GM19467 (cell line): Measurements from ENCODE around the gene SOS2.

ENCODE experiments used
- ATAC-seq: cut with Tn5 transposase; IDR thresholded peaks from one replicate; pipeline ENCODE4 v1.9.1; 2021; ENCODE audit warnings: mild to moderate bottlenecking, moderate library complexity; ENCODE audit not compliant: unreplicated experiment

SOS2 gene

GRCh38 chr14:50116966-50117365 lies 114.4 kb downstream of the SOS2 start:
- no peak for ATAC-seq

- peak; percentile 99 for ATAC-seq
Measured at GRCh38 chr14:50116181-50116956, 115.0 kb downstream of the SOS2 start, which contains the start of gene VCPKMT. Gene VCPKMT, minus strand, starts transcription at chr14:50116572. Its CDS starts 20 bp downstream, at chr14:50116552.

DNA sequence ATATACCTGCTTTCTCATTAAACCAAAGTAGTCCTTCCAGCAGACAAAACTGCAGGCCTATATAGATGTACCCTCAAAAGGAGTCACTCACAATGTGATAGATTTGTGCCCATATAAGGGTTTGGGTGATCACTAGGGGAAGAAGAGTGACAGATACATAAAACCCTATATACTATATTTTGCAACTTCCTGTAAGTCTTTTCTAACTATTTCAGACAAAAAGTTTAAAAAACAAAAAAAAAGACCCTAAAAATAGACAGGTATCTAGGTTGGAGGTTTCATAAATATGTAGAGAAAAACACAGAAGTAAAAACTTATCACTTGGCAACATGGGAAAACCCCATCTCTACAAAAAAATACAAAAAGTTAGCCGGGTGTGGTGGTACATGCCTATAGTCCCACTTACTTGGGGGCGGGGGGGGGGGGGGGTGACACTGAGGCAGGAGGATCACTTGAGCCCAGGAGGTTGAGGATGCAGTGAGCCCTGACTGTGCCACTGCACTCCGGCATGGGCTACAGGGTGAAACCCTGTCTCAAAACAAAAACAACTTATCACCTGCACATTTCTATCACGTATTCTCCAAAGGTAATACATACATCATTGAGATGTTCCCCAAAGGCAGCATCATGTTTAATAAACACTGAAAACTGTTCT lies 117.9 kb downstream of the SOS2 start:
- ATAC-seq, result no peak

DNA sequence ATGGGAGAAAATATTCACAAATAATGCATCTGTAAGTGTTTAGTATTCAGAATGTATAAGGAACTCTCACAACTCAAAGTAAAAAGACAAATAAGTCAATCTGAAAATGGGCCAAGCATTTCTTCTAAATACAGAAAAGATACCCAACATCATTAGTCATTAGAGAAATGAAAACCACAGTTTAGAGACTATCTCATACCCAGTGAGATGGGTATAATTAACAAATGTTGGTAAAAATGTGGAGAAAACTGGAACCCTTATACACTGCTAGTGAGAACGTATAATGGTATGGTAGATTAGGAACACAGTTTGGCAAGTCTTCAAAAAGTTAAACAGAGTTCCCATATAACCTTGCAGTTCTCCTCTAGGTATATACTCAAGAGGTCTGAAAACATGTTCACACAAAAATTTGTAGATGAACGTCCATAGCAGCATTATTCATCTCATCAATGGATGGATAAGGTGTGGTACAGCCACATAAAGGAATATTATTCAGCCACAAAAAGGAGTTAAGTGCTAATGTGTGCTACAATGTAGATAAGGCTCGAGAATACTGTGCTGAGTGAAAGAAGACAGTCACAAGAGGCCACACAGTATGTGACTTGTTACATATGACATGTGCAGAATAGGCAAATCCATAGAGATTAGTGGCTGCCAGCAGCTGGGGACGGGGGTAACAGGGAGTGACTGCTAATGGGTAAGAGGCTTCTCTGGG lies 120.9 kb downstream of the SOS2 start:
- ATAC-seq, result no peak

DNA sequence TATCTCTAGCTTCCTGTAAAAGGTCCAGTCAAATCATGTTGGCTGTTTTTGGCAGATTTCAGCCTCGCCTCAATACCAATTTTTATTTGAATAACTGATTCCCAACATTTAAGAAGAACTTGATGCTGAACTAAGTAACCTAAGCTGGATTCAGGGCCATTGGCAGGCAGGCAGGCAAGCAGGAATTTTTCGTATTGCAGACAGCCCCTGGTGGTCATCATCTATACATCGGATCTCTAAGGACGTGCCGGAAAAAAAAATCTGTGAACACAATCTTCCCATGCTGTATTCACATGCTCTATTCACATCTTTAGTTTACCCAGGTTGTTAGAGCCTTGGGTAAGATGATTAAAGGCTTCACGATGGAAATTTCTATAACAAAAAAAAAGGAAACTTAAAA lies 122.0 kb downstream of the SOS2 start:
- ATAC-seq, result no peak

DNA sequence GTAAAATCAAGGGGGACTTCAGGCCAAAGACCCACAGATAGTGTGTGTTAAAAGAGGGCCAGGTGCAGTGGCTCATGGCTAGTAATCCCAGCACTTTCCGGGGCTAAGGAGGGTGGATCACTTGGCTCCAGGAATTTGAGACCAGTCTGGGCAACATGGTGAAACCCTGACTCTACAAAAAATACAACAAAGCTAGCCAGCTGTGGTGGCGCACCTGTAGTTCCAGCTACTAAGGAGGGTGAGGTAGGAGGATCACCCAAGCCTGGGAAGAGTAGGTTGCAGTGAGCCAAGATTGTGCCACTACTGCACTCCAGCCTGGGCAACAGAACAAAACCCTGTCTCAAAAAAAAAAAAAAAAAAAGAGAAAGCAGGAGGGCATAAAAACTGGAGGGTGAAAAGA lies 123.5 kb downstream of the SOS2 start:
- ATAC-seq, result no peak

DNA sequence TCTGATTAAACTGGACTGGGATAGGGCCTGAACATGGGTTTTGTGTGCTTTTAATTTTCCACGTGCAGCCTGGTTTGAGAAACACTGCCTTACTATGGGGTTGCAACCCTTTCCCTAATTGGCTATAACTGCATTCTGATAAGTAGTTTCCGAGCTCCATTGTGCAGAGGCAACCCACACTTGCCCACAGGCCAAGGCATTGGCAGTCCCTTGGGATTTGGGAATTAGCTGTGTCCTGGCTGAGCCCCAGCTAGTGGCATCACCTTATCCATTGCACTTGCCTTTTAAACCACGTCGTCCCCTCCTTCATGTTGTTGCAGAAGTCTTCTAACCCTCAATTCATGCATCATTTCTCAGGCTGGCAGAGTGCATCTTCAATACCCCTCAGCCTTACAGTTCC lies 125.2 kb downstream of the SOS2 start:
- ATAC-seq, result no peak

DNA sequence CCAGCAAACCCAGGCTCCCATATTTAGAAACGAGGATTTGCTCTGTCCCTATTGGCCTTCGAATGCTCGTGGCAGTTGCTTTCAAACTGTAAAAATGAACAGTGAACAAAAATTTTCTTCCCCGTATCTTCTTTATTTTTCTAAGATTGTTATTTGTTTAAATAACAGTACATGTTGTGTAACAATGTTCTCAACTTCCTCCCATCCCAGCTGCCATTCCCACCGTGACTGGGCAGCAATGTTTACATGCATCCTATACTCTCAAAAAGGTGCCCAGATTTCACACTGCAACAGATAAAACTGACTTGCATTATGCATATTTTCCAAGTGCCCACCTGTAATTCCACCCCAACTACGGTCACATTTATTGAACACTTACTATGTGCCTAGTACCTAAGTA lies 127.8 kb downstream of the SOS2 start:
- ATAC-seq, result no peak

DNA sequence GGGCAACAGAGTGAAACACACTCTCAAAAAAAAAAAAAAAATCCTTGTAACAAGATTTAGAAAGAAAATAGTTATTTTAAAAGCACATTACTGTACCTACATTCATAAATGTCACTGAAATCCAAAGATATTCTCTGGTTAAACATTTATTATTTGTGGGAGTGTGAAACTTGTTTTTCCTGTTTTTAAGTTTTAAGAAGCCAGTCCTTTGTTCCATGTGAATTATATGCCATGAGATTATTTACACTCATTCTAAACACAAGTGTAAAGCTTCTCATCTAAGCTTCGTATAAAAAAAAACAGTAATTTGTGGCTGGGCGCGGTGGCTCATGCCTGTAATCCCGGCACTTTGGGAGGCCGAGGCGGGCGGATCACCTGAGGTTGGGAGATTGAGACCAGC lies 130.0 kb downstream of the SOS2 start:
- ATAC-seq, result no peak

DNA sequence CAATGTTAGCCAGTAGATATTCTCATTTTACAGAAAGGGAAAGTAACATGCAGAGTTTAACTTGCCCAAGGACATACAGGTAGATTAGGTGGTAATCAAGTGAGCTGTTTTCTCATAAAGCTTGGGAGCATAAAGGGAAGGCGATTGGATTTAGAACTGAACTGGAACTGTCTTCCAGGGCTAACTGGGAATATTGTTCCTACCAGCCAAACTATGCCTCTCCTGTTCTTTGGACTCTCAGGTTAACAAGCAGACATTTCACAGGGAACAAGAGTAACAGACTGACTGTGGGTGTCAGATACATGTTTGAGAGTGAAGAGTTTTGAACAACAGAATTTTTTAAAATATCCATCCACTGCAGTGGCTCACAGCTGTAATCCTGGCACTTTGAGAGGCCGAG lies 130.6 kb downstream of the SOS2 start:
- ATAC-seq, result no peak

- ATAC-seq, result no peak
Measured at GRCh38 chr14:50099335-50099734, 132.0 kb downstream of the SOS2 start.

DNA sequence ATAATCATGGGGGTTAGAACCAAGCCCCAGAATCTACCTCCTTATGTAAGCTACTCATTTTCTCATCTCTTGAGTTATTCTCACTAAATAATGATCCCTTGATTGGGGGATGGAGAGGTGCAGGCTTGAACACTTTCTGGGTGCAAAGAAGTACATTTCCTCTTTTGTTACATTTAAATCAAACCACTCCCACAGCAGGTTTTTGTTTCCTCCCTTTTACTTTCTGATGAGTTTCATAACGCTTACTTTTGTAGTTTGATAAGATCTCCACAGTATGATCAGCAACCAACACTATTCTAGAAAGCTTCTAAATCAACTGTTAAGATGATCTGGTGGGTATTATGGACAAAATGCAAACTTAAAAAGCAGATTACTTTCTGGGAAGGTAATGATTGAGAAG lies 135.5 kb downstream of the SOS2 start:
- no peak for ATAC-seq

DNA sequence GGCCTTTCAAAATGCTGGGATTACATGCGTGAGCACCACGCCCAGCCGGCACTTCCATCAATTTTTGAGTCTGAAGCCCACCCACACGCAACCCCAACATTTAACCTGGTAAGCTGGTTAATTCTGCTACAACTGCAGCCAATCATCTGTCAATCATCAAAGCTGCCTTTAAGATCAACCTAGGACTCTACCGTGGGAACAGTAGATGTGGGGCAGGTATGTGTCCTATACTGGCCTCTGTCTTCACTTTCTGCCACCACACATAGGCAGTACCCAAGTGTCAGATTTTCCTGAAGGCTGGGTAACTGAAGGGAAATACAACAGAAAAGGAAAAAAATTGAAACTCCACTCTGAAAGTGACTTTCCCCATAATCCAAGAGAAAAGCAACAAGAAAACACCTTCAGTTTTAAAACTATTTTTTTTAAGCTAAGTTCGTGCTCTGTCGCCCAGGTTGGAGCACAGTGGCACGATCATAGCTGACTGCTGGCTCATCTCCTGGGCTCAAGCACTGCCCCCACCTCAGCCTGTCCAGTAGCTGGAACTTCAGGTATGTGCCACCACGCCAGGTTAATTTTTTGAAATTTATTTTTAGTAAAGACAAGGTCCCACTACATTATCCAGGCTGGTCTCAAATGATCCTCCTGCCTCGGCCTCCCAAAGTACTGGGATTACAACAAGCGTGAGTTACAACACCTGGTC lies 137.2 kb downstream of the SOS2 start:
- ATAC-seq, result no peak

- no peak for ATAC-seq
Measured at GRCh38 chr14:50093496-50093895, 137.9 kb downstream of the SOS2 start.

DNA sequence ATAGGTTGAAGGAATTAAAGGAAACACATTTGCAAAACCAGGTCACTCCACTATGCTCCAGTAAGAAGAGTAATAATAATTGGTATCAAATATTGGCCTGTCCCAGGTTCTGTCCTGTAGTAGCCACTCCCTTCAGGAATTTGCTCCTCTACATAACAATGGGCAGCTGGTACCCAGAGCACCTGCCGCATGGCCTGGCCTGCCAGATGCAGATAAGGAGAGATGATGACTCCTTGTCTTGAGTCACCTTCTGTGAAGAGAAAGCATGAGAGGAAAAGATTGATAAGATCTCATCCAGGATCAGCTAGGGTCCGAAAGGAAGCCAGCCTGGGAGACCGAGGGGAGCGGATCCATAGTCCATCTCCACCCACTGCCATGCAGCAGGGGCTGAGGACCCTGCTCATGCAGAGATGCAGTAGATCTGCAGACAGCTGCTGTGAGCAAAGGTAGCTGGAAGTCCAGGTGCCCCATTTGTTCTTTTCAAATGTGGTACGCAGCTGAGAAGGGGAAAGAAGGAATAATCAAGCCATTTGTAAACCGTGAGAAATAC lies 139.3 kb downstream of the SOS2 start:
- no peak for ATAC-seq

DNA sequence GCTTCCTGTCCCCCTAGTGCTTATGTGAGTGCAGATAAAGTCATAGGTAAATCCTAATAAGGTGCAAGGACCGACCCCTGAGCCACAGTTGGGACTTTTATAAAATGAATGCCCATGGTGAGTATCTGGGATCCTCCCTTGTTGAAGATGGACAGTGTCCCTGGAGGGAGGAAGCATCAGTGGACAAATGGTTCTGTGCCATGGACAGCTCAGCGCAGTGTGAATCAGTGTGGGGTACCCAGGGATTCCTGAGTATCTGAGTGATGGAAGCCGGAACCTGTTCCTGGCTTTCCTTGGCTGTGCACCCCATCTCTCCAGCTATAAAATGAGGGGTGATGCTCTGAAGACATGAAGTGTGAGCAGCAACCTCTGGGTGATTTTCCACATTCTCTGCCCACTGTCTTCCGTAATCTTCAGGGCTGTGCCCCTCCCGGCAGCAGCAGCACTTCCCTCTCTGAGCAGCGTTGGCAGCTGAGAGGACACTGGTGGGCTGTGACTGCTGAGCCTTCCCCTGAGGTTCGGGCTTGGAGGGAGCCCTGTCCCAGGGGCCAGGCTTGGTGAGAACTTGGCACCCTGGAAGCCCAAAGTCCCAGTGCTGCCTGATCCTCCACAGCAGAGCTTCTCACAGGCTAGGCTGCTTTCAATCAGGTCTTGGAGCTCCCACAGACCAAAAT lies 140.0 kb downstream of the SOS2 start:
- ATAC-seq, result no peak

GRCh38 chr14:50089208-50089607 lies 142.2 kb downstream of the SOS2 start:
- ATAC-seq, result no peak

GRCh38 chr14:50088731-50089130 lies 142.6 kb downstream of the SOS2 start:
- ATAC-seq, result no peak

DNA sequence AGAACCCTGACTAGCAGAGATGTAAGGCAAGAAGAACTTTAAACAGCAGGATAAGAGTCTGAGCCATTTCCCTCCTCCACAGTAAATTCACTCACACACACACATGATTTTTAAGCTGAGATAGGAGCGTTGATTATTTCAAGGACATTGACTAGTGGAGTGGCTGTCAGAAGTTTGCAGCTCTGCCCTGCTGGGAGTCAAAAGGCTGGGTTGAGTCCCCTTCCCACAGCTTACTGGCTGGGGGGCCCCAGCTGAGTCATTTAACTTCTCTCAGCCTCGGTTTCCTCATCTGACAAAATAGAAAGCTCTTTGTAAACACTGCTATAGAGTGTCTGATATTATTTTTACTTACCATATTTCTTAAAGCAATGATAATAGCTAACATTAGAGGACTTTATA lies 143.3 kb downstream of the SOS2 start:
- ATAC-seq, result no peak

- no peak for ATAC-seq
Measured at GRCh38 chr14:50087341-50088116, 143.8 kb downstream of the SOS2 start.
